ENCODE data around the gene SEC24D. TPM values are rescaled to one million over a fixed set of nuclear protein-coding genes. Genes with fewer than 3 reads are reported as not detected.

The SEC24D gene
- total and polyA plus RNA-seq, 5 donors = 7.3 to 37.1 (median 17.4) TPM

DNA sequence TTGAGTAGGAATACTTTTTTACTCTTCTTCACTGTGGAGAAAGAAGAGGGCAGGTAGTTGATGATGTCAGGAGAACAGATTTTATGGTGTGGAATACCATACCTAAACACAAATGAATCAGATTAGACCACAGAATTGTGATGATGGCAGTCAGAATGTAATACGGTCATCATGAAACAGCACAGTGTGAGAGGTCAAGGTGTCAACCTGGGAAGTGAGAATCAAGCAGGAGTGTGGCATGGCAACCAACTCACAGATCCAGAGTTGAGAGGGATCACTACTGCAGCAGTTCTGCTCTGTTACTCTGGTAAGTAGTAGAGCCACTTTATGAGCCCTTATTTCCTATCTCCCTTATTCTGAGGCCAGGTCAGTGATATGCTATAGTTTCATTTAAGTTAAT lies 123.1 kb downstream of the SEC24D start:
- H3K4me3 ChIP-seq (ENCODE audit: low read length) = no peak overlapping the region
- no peaks in the 10 kb centered on the region for H3K9me3 ChIP-seq (ENCODE audit: control insufficient read depth, low read length)
- intact Hi-C loops (cut with DNase I) = no loop called here
- H3K27ac ChIP-seq (ENCODE audit: low read length) = no peak overlapping the region
- H3K27me3 ChIP-seq (ENCODE audit: control insufficient read depth, insufficient read depth) = no peaks in the 10 kb centered on the region
- no peak for DNase-seq
- no peaks in the 10 kb centered on the region for H3K4me1 ChIP-seq (ENCODE audit: control insufficient read depth, insufficient read depth, low read length)
- ATAC-seq = no peak
- 66% methylated on average over 1 of the region's 1 CpG for WGBS

DNA sequence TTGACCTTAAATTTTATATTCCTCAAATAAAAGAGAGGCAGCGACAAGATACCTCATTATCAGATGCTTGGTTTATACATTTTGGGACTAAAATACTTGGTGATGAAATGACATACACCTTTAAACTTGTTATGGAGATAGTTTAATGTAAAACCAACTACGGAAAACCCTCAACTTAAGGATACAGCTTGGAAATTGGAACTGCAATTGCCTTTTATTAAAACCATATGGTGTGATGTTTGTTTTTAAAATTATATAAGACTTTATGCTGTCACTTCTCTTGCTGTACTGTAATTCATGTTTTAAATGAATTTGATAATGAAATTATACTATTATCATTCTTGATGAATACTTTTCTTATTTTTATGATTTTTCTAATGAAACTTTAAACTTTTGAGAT lies 124.9 kb downstream of the SEC24D start:
- DNase-seq (no peak), ATAC-seq (no peak)
- Histone ChIP-seq H3K4me1 (ENCODE audit: control insufficient read depth, insufficient read depth, low read length) (no peaks in the 10 kb centered on the region), H3K27me3 (ENCODE audit: control insufficient read depth, insufficient read depth) (no peaks in the 10 kb centered on the region), H3K9me3 (ENCODE audit: control insufficient read depth, low read length) (no peaks in the 10 kb centered on the region), H3K4me3 (ENCODE audit: low read length) (no peak overlapping the region), H3K27ac (ENCODE audit: low read length) (no peak overlapping the region)
- intact Hi-C loops (cut with DNase I) = no loop called here
- WGBS = 87% methylated on average over 2 of the region's 2 CpGs

DNA sequence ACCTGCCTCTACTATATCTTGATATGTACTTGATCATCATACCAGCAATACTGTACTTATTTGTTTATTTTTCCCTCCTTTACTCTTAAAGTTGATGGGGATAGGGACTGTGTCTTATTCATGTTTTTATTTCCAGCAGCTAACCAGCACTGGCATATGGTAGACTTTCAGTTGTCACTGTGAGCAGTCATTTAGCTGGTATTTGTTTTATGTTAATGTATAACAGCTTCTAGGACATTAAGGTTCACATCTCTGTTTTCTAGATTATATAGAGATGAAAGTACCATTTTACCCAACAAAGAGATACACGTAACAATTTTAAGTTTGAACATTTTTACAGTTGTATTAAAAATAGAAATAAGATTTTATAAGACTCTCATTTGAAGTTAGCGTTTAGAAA lies 132.8 kb downstream of the SEC24D start:
- 95% methylated on average over 2 of the region's 2 CpGs for WGBS
- no peak overlapping the region for H3K27ac ChIP-seq (ENCODE audit: low read length)
- DNase-seq (no peak), ATAC-seq (no peak)
- intact Hi-C loops (cut with DNase I) = no loop called here
- no peaks in the 10 kb centered on the region for H3K27me3 ChIP-seq (ENCODE audit: control insufficient read depth, insufficient read depth)
- H3K4me1 ChIP-seq (ENCODE audit: control insufficient read depth, insufficient read depth, low read length) = no peaks in the 10 kb centered on the region
- H3K4me3 ChIP-seq (ENCODE audit: low read length) = no peak overlapping the region
- H3K9me3 ChIP-seq (ENCODE audit: control insufficient read depth, low read length) = no peaks in the 10 kb centered on the region

DNA sequence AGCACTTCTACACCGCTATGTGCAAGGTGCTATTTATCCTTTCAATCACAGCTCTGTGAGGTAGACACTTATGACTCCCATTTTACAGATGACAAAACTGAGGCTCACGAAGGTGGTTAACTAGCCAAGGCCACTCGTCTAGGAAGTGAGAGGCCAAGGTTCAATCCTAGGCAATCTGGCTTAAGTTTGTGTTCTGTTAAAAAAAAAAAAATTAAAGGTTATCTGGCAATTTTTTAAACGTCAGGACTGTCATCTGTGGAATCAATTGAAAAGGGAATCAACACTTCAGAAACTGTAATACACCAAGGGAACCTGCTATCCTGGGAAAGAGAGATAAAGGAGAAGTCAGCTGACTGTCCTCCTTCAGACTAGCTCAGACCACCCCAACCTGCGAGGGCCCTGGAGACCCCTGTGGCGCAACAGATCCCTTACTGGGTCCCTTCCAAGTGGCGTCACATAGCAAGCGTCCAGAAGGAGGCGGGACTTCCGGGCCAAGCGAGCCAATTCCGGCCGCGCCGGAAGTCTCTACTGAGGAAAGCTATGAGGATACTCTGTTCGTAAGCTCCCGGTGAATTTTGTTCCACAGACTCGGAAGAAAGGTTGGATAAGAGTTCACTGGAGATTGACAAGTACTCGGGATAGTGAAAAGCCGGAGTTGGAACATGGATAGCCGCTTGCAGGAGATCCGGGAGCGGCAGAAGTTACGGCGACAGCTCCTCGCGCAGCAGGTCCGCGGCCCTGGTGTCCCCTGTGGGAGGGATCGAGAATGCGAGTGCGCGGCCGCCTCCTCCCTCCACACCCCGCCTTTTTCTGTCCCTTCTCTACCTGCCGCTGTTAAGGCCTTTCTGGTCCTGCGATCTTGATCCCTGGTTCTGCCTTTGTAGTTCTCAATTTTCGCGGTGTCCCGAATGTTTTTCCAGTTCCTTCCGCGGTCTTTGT lies 150.8 kb downstream of the SEC24D start, which contains the start of gene METTL14:
Gene METTL14 (plus strand): TSS at position 520 of the 939 bp plus-strand sequence. CDS start 143 bp downstream, at position 663.
- Histone ChIP-seq H3K27me3 (ENCODE audit: control insufficient read depth, insufficient read depth) (no peaks in the 10 kb centered on the region), H3K27ac (ENCODE audit: low read length) (peak within 1 kb of the TSS; percentile 87), H3K9me3 (ENCODE audit: control insufficient read depth, low read length) (no peaks in the 10 kb centered on the region), H3K4me1 (ENCODE audit: control insufficient read depth, insufficient read depth, low read length) (no peaks in the 10 kb centered on the region), H3K4me3 (ENCODE audit: low read length) (peak within 1 kb of the TSS; percentile 76)
- intact Hi-C loops (cut with DNase I) = no loop called here
- 5% methylated on average over 42 of the region's 42 CpGs for WGBS
- DNase-seq = peak; percentile 92 to 97 (median 96)
- ATAC-seq = peak; percentile 98 to 99

DNA sequence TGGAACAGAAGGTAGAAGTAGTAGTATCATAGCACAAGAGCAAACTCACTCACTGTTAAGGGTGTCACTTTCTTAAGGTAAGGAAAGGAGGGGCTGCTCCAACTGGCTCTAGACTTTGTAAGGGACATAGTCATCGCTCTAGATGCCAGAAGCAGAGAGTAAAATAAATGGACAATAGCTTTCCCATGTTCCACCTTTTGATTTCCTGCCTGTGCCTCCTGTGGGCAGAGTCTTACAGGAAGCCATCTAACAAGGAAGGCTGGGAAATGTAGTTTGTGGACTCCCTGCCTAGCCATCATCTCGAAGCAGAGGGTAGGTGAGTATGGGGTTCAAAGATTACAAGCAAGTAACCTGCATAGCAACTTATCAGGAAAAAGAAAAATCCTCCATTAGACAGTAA lies 152.4 kb downstream of the SEC24D start:
- H3K4me1 ChIP-seq (ENCODE audit: control insufficient read depth, insufficient read depth, low read length) = no peaks in the 10 kb centered on the region
- intact Hi-C loops (cut with DNase I) = no loop called here
- WGBS = 17% methylated on average over 2 of the region's 2 CpGs

DNA sequence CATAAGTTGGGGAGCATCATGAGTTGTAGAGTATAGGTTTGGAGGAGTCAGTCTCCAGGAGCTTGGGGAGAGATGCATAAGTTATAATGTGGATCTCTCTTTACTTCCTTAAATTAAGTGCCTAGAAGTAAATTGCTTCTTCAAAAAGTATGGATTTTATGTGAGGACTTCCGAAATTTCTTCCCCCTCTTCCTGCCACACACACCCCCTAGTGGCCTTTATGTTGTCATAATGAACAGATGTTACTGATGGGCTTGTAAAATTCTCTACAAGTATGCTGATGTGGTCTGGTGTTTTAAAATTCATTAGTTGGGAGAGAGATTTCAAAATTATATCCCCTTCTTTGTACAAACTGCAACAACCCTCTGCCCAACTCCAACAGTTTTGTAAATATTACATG lies 153.0 kb downstream of the SEC24D start:
- H3K27me3 ChIP-seq (ENCODE audit: control insufficient read depth, insufficient read depth) = no peaks in the 10 kb centered on the region
- ATAC-seq (no peak), DNase-seq (no peak)
- no peaks in the 10 kb centered on the region for H3K4me1 ChIP-seq (ENCODE audit: control insufficient read depth, insufficient read depth, low read length)
- H3K9me3 ChIP-seq (ENCODE audit: control insufficient read depth, low read length) = no peaks in the 10 kb centered on the region
- 40% methylated on average over 1 of the region's 1 CpG for WGBS
- intact Hi-C loops (cut with DNase I) = no loop called here
- no peak overlapping the region for H3K27ac ChIP-seq (ENCODE audit: low read length)
- no peak overlapping the region for H3K4me3 ChIP-seq (ENCODE audit: low read length)

More for the DNA sequence above, 152.4 kb downstream of the SEC24D start:
- Histone ChIP-seq H3K4me3 (ENCODE audit: low read length) (no peak overlapping the region), H3K9me3 (ENCODE audit: control insufficient read depth, low read length) (no peaks in the 10 kb centered on the region), H3K27ac (ENCODE audit: low read length) (no peak overlapping the region), H3K27me3 (ENCODE audit: control insufficient read depth, insufficient read depth) (no peaks in the 10 kb centered on the region)
- ATAC-seq (no peak), DNase-seq (no peak)

DNA sequence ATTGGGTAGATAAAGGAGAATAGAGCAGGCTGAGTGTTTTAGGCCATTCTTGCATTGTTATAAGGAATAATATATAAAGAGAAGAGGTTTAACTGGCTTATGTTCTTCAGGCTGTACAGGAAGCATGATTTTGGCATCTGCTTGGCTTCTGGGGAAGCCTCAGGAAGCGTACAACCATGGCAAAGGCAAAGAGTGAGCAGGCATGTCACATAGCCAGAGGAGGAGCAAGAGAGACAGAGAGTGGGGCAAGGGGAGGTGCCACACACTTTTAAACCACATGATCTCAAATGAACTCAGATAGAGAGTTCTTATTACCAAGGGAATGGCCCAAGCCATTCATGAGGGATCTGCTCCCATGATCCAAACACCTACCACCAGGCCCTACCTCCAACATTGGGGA lies 155.1 kb downstream of the SEC24D start:
- no peak for ATAC-seq
- intact Hi-C loops (cut with DNase I) = no loop called here
- 52% methylated on average over 1 of the region's 1 CpG for WGBS

DNA sequence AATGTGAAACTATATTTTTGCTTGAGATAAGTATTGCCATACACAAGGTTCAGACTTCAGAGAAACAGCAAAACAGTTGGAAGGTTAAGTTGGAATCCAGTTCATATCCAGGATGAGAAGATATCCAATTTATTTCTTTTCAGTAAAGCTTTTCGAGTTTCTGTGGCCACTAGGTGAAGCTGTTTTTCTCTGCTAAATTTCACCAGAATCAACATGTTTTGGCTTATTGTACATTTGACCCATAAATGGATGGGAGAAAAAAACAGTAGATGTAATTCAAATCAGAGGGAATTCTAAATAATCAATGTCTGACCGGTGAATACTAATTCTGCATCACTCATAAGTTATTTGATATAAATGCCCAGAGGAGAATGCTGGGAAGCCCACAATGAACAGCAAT lies 159.8 kb downstream of the SEC24D start:
- WGBS = 61% methylated on average over 2 of the region's 2 CpGs
- intact Hi-C loops (cut with DNase I) = no loop called here
- no peak overlapping the region for H3K4me3 ChIP-seq (ENCODE audit: low read length)
- H3K9me3 ChIP-seq (ENCODE audit: control insufficient read depth, low read length) = no peaks in the 10 kb centered on the region
- H3K27me3 ChIP-seq (ENCODE audit: control insufficient read depth, insufficient read depth) = no peaks in the 10 kb centered on the region
- H3K27ac ChIP-seq (ENCODE audit: low read length) = no peak overlapping the region
- no peaks in the 10 kb centered on the region for H3K4me1 ChIP-seq (ENCODE audit: control insufficient read depth, insufficient read depth, low read length)
- DNase-seq = no peak
- no peak for ATAC-seq

More for the DNA sequence above, 155.1 kb downstream of the SEC24D start:
- Histone ChIP-seq H3K27ac (ENCODE audit: low read length) (no peak overlapping the region), H3K4me1 (ENCODE audit: control insufficient read depth, insufficient read depth, low read length) (no peaks in the 10 kb centered on the region), H3K27me3 (ENCODE audit: control insufficient read depth, insufficient read depth) (no peaks in the 10 kb centered on the region), H3K9me3 (ENCODE audit: control insufficient read depth, low read length) (no peaks in the 10 kb centered on the region), H3K4me3 (ENCODE audit: low read length) (no peak overlapping the region)
- no peak for DNase-seq

Other genes with a start within 250 kb of the SEC24D start
- 10 to 100 TPM; 31.7 to 38.9 (median 34.5) TPM for gene METTL14, start 150.7 kb downstream of the SEC24D start, total RNA-seq
- 5.9 TPM for gene METTL14, start 150.7 kb downstream of the SEC24D start, polyA plus RNA-seq
- gene SYNPO2, start 52.7 kb upstream of the SEC24D start, total RNA-seq = 100 to 1,000 TPM; 111 to 134 (median 118) TPM
- 29.6 TPM for gene SYNPO2, start 52.7 kb upstream of the SEC24D start, polyA plus RNA-seq